ENCODE measurements around the gene OR6K6. TPM values are rescaled to one million over a fixed set of nuclear protein-coding genes. Genes with fewer than 3 reads are reported as not detected.

Gene OR6K6
- total RNA-seq, 2 experiments from 2014 or later = not detected

DNA sequence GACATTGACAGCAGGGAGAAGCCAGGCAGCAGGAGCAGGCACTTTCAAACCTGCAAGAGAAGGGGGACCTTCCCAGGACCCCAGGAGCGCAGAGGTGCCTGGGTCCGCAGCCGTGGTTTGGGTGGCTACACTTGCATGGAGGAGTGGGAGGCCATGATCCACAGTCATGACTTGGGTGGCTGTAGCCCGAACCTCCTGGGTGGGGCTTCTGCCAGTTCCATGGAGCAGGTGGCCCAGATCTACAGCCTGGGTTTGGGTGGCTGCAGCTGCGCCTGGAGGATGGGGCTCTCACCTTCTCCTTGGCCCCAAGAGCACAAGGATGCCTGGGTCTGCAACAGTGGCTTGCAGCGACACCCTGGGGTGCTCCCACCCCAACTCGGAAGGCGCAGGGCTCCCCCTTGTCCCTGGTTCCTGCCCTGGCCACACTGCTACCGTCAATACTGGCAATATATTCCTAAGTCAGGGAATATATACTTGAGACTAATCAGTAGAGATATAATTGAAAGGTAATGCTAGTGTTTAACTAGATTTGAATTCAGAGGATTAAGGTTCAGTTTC, 2.3 kb upstream of the OR6K6 start:
- DNase-seq = no peak
- CTCF ChIA-PET = no interaction called here
- Mint-ChIP-seq H3K4me1 (no peaks in the 10 kb centered on the region), H3K27me3 (peaks cover 13% of the 10 kb centered on the region), H3K4me3 (no peak overlapping the region), H3K27ac (no peak overlapping the region), H3K36me3 (ENCODE audit: low read depth) (no peaks in the 10 kb centered on the region), H3K9me3 (no peaks in the 10 kb centered on the region)
- POLR2A ChIA-PET = no interaction called here

DNA sequence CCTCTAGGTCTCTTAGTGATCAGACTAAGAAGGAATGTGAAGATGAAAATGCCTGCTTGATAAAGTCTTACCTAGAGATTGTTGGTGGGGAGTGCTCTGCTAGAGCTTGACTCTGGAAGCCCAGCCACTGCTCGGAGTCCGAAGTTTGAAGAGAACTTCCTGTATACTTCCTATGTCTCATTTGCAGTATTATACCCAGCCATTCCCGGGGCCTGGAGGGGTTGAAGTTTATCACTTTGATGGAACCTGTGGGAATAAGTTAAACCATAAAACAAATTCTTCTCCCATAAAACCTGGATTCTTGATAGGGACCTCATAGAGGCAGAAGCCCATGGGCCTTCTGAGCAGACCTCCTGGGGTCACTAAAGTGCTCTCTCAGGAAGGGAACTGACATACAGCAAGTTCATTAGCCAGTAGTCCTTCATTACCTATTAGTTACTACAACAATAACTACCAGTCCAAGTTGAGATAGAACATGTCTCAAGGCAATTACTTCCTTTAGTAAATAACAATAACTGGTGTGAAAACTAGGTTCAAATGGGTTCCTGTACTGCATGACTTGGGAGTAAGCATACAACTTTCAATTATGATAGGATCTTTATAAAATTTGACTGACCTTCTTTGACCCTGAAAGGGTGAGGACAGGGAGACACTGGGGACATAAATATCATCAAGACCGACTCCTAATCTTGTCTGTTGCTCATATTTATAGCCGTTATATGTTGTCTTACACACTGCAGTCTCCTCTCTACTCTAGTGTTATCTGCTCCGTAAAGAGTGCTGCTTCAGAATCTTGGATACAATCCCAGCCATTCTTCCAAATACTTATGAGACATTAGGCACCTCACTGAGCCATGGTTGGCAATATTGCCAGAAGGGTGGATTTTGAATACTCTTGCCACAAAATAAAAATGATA, 17.7 kb downstream of the OR6K6 start, which contains the start of gene OR6N1:
Gene OR6N1 (minus strand): TSS at position 246 of the 917 bp plus-strand sequence. CDS start 5,513 bp downstream, outside the sequence.
- Mint-ChIP-seq H3K27me3 (peaks cover 11% of the 10 kb centered on the region), H3K9me3 (no peaks in the 10 kb centered on the region), H3K36me3 (ENCODE audit: low read depth) (no peaks in the 10 kb centered on the region), H3K4me1 (no peaks in the 10 kb centered on the region), H3K27ac (no peak within 1 kb of the TSS), H3K4me3 (no peak within 1 kb of the TSS)
- DNase-seq = no peak
- POLR2A ChIA-PET = no interaction called here
- CTCF ChIA-PET = no interaction called here

DNA sequence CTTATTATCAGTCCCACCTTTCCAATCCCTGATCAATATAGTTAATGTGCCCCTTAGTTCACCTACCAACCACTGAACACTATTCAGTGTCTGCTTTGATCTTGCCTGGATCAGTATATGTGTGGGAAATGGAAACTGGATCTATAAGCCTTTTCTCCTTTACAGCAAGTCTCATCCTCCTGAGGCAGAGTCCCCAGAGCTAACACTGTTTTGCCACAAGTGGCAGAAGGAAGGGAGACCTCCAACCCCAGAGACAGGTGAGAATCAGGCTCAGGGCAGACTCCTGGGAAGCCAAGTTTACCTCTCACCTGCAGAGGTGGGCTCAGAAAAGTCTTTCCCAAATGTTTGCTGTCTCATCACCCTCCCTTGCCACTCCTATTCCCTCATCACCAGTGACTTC, 26.6 kb downstream of the OR6K6 start, which contains the start of gene OR6N2:
Gene OR6N2 (minus strand): TSS at position 101 of the 400 bp plus-strand sequence. CDS start 3,569 bp downstream, outside the sequence.
- H3K27me3 Mint-ChIP-seq = peaks cover 10% of the 10 kb centered on the region
- peaks cover 6% of the 10 kb centered on the region for H3K4me1 Mint-ChIP-seq
- ChIA-PET POLR2A (no interaction called here), CTCF (no interaction called here)
- no peak for DNase-seq
- no peak within 1 kb of the TSS for H3K4me3 Mint-ChIP-seq
- H3K27ac Mint-ChIP-seq = no peak within 1 kb of the TSS
- no peaks in the 10 kb centered on the region for H3K9me3 Mint-ChIP-seq
- H3K36me3 Mint-ChIP-seq (ENCODE audit: low read depth) = no peaks in the 10 kb centered on the region

DNA sequence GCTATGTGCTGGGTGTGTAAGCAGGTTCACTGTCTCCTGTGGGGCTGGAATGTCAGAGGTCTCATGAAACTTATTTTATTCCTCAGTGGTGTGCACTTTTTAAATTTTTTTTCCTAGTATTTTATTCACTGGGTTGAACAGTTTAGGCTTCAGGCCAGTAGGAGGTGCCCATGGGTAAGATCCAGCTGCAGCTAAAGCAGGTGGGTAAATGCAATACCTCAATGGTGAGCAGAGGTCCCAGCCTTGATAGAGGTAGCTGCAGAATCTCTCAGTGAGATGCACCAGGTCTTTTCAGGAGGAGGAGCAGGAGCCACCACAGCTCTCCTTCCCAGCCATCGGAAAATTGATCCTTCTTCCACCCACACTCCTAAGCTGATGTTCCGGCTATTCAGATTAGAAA, 39.1 kb downstream of the OR6K6 start:
- ChIA-PET CTCF (interaction anchor here (0.9 to 2.6 kb wide), 7 partner anchors 26 to 360 kb away, joined by 3 to 19 read pairs (median 3); partner anchors contain the start of gene AIM2), POLR2A (interaction anchor here (1.0 to 1.4 kb wide), 2 partner anchors 182 to 215 kb away, joined by 3 read pairs; no protein-coding TSS in a partner anchor)
- Mint-ChIP-seq H3K4me1 (no peaks in the 10 kb centered on the region), H3K27ac (no peak overlapping the region), H3K4me3 (no peak overlapping the region), H3K9me3 (no peaks in the 10 kb centered on the region), H3K36me3 (ENCODE audit: low read depth) (no peaks in the 10 kb centered on the region), H3K27me3 (peaks cover 2% of the 10 kb centered on the region)
- peak; percentile 46 for DNase-seq

DNA sequence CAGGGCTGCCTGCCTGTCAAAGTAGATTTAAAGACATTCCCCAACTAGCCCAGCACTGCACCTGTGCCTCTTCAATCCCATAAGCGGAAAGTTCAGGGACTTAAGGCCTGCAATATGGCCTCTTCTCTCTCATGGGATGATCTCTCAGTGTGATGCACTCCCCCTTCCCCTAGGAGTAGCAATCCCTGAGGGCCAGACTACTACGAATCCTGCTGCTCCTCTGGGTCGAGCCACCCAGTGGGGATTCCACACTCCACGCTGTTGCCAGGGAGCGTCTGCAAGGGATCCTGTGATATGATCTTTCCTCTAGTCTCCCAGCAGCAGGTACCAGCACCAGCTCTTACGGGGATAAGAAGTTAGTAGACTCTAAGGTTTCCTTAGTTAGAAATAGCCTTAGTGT, 39.7 kb downstream of the OR6K6 start:
- no peak overlapping the region for H3K4me3 Mint-ChIP-seq

DNA sequence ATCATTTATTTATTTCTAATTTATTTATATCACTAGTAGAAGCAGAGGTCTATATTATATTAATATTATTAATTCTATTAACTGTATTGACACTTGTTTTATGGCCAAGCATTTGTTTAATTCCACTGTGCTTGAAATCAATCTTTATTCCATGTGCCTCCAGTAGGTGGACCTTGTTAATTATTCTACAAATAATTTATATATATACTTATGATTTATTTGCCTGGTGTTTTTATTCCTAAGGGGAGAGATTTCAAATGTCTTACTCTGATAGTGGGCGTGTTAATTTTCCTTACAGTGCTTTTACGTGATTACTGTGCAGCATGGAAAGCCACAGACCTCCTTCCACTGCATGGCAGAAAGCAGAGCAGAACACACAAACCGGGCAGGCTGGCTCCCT, 44.0 kb downstream of the OR6K6 start:
- CTCF ChIA-PET = no interaction called here
- no peaks in the 10 kb centered on the region for H3K36me3 Mint-ChIP-seq (ENCODE audit: low read depth)

More for the DNA sequence above, 39.7 kb downstream of the OR6K6 start:
- CTCF ChIA-PET = interaction anchor here (0.9 to 2.6 kb wide), 7 partner anchors 25 to 360 kb away, joined by 3 to 19 read pairs (median 4); partner anchors contain the start of gene AIM2
- no peak for DNase-seq
- Mint-ChIP-seq H3K36me3 (ENCODE audit: low read depth) (no peaks in the 10 kb centered on the region), H3K9me3 (no peaks in the 10 kb centered on the region), H3K27ac (no peak overlapping the region), H3K27me3 (peaks cover 2% of the 10 kb centered on the region), H3K4me1 (no peaks in the 10 kb centered on the region)
- POLR2A ChIA-PET = interaction anchor here (0.6 to 1.4 kb wide), 3 partner anchors 181 to 215 kb away, joined by 3 read pairs; partner anchors contain the start of gene IFI16

GRCh38 chr1:158799689-158800088, 45.2 kb downstream of the OR6K6 start:
- Mint-ChIP-seq H3K36me3 (ENCODE audit: low read depth) (no peaks in the 10 kb centered on the region), H3K27ac (no peak overlapping the region), H3K27me3 (peaks cover 10% of the 10 kb centered on the region), H3K9me3 (no peaks in the 10 kb centered on the region), H3K4me3 (no peak overlapping the region), H3K4me1 (peaks cover 2% of the 10 kb centered on the region)
- ChIA-PET POLR2A (no interaction called here), CTCF (interaction anchor here (1.2 kb wide), 1 partner anchor 198 kb away, joined by 3 read pairs; no protein-coding TSS in a partner anchor)
- no peak for DNase-seq

More for the DNA sequence above, 44.0 kb downstream of the OR6K6 start:
- Mint-ChIP-seq H3K4me1 (peaks cover 2% of the 10 kb centered on the region), H3K4me3 (no peak overlapping the region), H3K27ac (no peak overlapping the region), H3K27me3 (peaks cover 9% of the 10 kb centered on the region), H3K9me3 (no peaks in the 10 kb centered on the region)
- DNase-seq = no peak
- POLR2A ChIA-PET = no interaction called here

- no peak overlapping the region for H3K4me3 Mint-ChIP-seq
- CTCF ChIA-PET = interaction anchor here (1.2 kb wide), 1 partner anchor 197 kb away, joined by 3 read pairs; no protein-coding TSS in a partner anchor
Observed at GRCh38 chr1:158800526-158800925, 46.0 kb downstream of the OR6K6 start.

GRCh38 chr1:158801396-158801795, 46.9 kb downstream of the OR6K6 start:
- Mint-ChIP-seq H3K4me1 (peaks cover 2% of the 10 kb centered on the region), H3K9me3 (no peaks in the 10 kb centered on the region), H3K4me3 (no peak overlapping the region), H3K36me3 (ENCODE audit: low read depth) (no peaks in the 10 kb centered on the region), H3K27ac (no peak overlapping the region), H3K27me3 (peaks cover 10% of the 10 kb centered on the region)
- ChIA-PET POLR2A (no interaction called here), CTCF (interaction anchor here (0.7 kb wide), 1 partner anchor 214 kb away, joined by 4 read pairs; no protein-coding TSS in a partner anchor)
- no peak for DNase-seq

More at GRCh38 chr1:158800526-158800925, 46.0 kb downstream of the OR6K6 start:
- POLR2A ChIA-PET = no interaction called here
- Mint-ChIP-seq H3K9me3 (no peaks in the 10 kb centered on the region), H3K4me1 (peaks cover 2% of the 10 kb centered on the region), H3K27ac (no peak overlapping the region), H3K27me3 (peaks cover 10% of the 10 kb centered on the region), H3K36me3 (ENCODE audit: low read depth) (no peaks in the 10 kb centered on the region)
- DNase-seq = no peak

GRCh38 chr1:158803678-158804077, 49.2 kb downstream of the OR6K6 start:
- H3K4me3 Mint-ChIP-seq = no peak overlapping the region
- POLR2A ChIA-PET = interaction anchor here (0.6 kb wide), 1 partner anchor 251 kb away, joined by 3 read pairs; no protein-coding TSS in a partner anchor
- H3K36me3 Mint-ChIP-seq (ENCODE audit: low read depth) = no peaks in the 10 kb centered on the region
- no peak overlapping the region for H3K27ac Mint-ChIP-seq
- H3K27me3 Mint-ChIP-seq = peaks cover 13% of the 10 kb centered on the region
- no peaks in the 10 kb centered on the region for H3K9me3 Mint-ChIP-seq
- no peak for DNase-seq
- H3K4me1 Mint-ChIP-seq = peaks cover 2% of the 10 kb centered on the region
- CTCF ChIA-PET = no interaction called here

Other genes starting within 250 kb of the OR6K6 start
- gene OR6Y1, start 200.3 kb upstream of the OR6K6 start, total RNA-seq = not detected
- not detected for gene OR6P1, start 184.1 kb upstream of the OR6K6 start, total RNA-seq
- gene OR10X1, start 174.8 kb upstream of the OR6K6 start, total RNA-seq = not detected
- not detected for gene OR10Z1, start 149.5 kb upstream of the OR6K6 start, total RNA-seq
- not detected for gene SPTA1, start 68.0 kb upstream of the OR6K6 start, total RNA-seq
- not detected for gene OR6K2, start 54.1 kb upstream of the OR6K6 start, total RNA-seq
- not detected for gene OR6K3, start 34.0 kb upstream of the OR6K6 start, total RNA-seq
- gene OR6N1, start 17.5 kb downstream of the OR6K6 start, total RNA-seq = not detected
- gene OR6N2, start 26.5 kb downstream of the OR6K6 start, total RNA-seq = not detected
- not detected for gene MNDA, start 76.6 kb downstream of the OR6K6 start, total RNA-seq
- gene PYHIN1, start 176.8 kb downstream of the OR6K6 start, total RNA-seq = 10 to 100 TPM; 56.6 to 59.8 TPM